ENCODE results near the gene MGAT5. TPM values are rescaled to one million over a fixed set of nuclear protein-coding genes. Genes with fewer than 3 reads are reported as not detected.

The MGAT5 gene
- total RNA-seq, 4 donors from 2014 or later: 47.4 to 56.4 (median 50.3) TPM

- DNase-seq (ENCODE audit: extremely low spot score): no peak
- TF ChIP-seq, protein P1, sequence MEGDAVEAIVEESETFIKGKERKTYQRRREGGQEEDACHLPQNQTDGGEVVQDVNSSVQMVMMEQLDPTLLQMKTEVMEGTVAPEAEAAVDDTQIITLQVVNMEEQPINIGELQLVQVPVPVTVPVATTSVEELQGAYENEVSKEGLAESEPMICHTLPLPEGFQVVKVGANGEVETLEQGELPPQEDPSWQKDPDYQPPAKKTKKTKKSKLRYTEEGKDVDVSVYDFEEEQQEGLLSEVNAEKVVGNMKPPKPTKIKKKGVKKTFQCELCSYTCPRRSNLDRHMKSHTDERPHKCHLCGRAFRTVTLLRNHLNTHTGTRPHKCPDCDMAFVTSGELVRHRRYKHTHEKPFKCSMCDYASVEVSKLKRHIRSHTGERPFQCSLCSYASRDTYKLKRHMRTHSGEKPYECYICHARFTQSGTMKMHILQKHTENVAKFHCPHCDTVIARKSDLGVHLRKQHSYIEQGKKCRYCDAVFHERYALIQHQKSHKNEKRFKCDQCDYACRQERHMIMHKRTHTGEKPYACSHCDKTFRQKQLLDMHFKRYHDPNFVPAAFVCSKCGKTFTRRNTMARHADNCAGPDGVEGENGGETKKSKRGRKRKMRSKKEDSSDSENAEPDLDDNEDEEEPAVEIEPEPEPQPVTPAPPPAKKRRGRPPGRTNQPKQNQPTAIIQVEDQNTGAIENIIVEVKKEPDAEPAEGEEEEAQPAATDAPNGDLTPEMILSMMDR (IDR thresholded peaks at IDR 0.05): no peak
- TF ChIP-seq EP300 (IDR thresholded peaks at IDR 0.05) (no peak), POLR2AphosphoS5 (IDR thresholded peaks at IDR 0.05) (no peak), POLR2A (IDR thresholded peaks at IDR 0.05; ENCODE audit: low read depth) (no peak)
- Histone ChIP-seq H3K27ac (replicated peaks in 1 of 4) (no peak overlapping the region), H3K27me3 (no peaks in the 10 kb centered on the region), H3K4me3 (no peak overlapping the region), H3K9me3 (no peaks in the 10 kb centered on the region), H3K36me3 (peaks cover 7 to 19% (median 9%) of the 10 kb centered on the region in 4 donors), H3K4me1 (peaks cover 0 to 12% (median 4%) of the 10 kb centered on the region in 4 donors)
- WGBS: 81% methylated on average over 7 of the region's 7 CpGs
- intact Hi-C loops (cut with DNase I): no loop called here
Measured at GRCh38 chr2:134421556-134422328, 167.9 kb downstream of the MGAT5 start.

- Histone ChIP-seq H3K27me3 (no peaks in the 10 kb centered on the region), H3K27ac (replicated peaks in 1 of 4) (no peak overlapping the region), H3K36me3 (peaks cover 7 to 54% (median 28%) of the 10 kb centered on the region in 4 donors), H3K4me3 (no peak overlapping the region), H3K9me3 (no peaks in the 10 kb centered on the region), H3K4me1 (peaks cover 0 to 6% (median 2%) of the 10 kb centered on the region in 4 donors)
- 89% methylated on average over 6 of the region's 6 CpGs for WGBS
- TF ChIP-seq POLR2AphosphoS5 (IDR thresholded peaks at IDR 0.05): no peak
- no peak for TF ChIP-seq EP300 (IDR thresholded peaks at IDR 0.05)
- no peak for TF ChIP-seq POLR2A (IDR thresholded peaks at IDR 0.05; ENCODE audit: low read depth)
- TF ChIP-seq, protein P1 (IDR thresholded peaks at IDR 0.05): no peak
- DNase-seq (ENCODE audit: extremely low spot score): no peak
- intact Hi-C loops (cut with DNase I): no loop called here
Measured at GRCh38 chr2:134425724-134426496, 172.0 kb downstream of the MGAT5 start.

- Histone ChIP-seq H3K27me3 (no peaks in the 10 kb centered on the region), H3K27ac (replicated peaks in 1 of 4) (no peak overlapping the region), H3K4me3 (no peak overlapping the region), H3K36me3 (peaks cover 7 to 62% (median 35%) of the 10 kb centered on the region in 4 donors), H3K4me1 (no peaks in the 10 kb centered on the region), H3K9me3 (no peaks in the 10 kb centered on the region)
- WGBS: 89% methylated on average over 3 of the region's 3 CpGs
- no peak for DNase-seq (ENCODE audit: extremely low spot score)
- intact Hi-C loops (cut with DNase I): no loop called here
- TF ChIP-seq EP300 (IDR thresholded peaks at IDR 0.05): no peak
- no peak for TF ChIP-seq POLR2AphosphoS5 (IDR thresholded peaks at IDR 0.05)
- TF ChIP-seq POLR2A (IDR thresholded peaks at IDR 0.05; ENCODE audit: low read depth): no peak
- TF ChIP-seq, protein P1 (IDR thresholded peaks at IDR 0.05): no peak
Measured at GRCh38 chr2:134426721-134427120, 172.8 kb downstream of the MGAT5 start.

DNA sequence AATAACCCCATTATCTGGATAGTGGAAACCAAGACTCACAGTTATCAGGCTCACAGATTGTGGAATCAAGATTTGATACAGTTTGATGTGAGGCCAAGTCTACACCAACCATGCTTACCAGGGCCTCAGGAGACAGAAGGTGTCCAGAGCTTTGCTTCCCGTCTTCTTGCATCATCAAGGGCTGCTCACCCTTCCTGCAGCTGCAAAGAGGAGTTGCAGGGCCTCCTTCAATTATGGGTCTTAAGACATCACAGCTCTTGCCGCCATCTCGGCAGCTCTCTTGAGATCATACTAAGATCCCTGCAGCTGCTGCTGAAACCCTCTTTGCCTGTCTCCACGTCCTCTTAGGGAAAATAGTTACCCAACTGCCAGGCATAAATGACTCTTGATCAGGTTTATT, 176.0 kb downstream of the MGAT5 start:
- Histone ChIP-seq H3K27ac (replicated peaks in 1 of 4) (no peak overlapping the region), H3K36me3 (peaks cover 5 to 49% (median 30%) of the 10 kb centered on the region in 4 donors), H3K4me1 (no peaks in the 10 kb centered on the region), H3K27me3 (no peaks in the 10 kb centered on the region), H3K9me3 (no peaks in the 10 kb centered on the region), H3K4me3 (no peak overlapping the region)
- no peak for DNase-seq (ENCODE audit: extremely low spot score)
- 94% methylated on average over 4 of the region's 4 CpGs for WGBS
- no peak for TF ChIP-seq EP300 (IDR thresholded peaks at IDR 0.05)
- TF ChIP-seq, protein P1 (IDR thresholded peaks at IDR 0.05): no peak
- no peak for TF ChIP-seq POLR2AphosphoS5 (IDR thresholded peaks at IDR 0.05)
- TF ChIP-seq POLR2A (IDR thresholded peaks at IDR 0.05; ENCODE audit: low read depth): no peak
- intact Hi-C loops (cut with DNase I): no loop called here
